NCI-H146 (cell line): ENCODE data around the gene FXYD6.
A peak's percentile ranks its signal among the peaks of the same experiment; 100 is the strongest.
"Not testable (repeated sequence)": the region's sequence is repeated elsewhere in the genome, so short reads cannot be mapped to it uniquely, and the experiment has no call there.

Experiments
- DNase-seq: peaks from one replicate; lab custom pipeline; 2025; lab: John Stamatoyannopoulos, UW

FXYD6 gene

DNA sequence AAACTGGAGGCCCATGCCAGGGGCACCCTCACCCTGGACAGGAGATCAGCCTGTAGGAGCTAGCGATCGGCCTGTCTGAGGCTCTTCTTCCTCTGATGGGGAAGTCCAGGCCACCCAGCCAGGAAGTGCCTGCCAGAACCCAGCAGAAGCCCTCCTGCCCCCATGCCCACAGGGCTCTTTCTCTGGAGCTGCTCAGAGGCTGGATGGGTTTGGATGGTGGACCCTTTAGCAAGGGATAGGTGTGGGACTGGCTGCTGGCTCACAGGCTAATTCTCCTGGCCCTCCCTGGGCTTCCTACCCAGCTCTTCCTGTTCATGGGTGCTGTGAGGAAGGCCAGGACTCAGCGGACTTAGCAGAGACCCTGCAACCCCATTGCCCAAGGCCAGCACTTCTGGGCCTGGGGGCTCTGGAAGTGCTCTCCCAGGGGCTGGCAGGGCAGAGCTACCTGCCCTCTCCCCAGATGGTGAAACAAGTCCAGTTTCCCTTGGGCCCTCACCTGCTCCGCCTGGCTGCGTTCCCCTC lies 59.6 kb downstream of the FXYD6 start:
- DNase-seq = no peak

- DNase-seq = peak; percentile 75
Observed at GRCh38 chr11:117816151-117816741, 60.2 kb downstream of the FXYD6 start.

- DNase-seq = no peak
Observed at GRCh38 chr11:117815262-117815803, 61.1 kb downstream of the FXYD6 start.

GRCh38 chr11:117814766-117815261 lies 61.6 kb downstream of the FXYD6 start:
- DNase-seq = peak; percentile 98

GRCh38 chr11:117814204-117814765 lies 62.2 kb downstream of the FXYD6 start:
- no peak for DNase-seq

GRCh38 chr11:117810056-117810451 lies 66.4 kb downstream of the FXYD6 start:
- DNase-seq = not testable (repeated sequence)

DNA sequence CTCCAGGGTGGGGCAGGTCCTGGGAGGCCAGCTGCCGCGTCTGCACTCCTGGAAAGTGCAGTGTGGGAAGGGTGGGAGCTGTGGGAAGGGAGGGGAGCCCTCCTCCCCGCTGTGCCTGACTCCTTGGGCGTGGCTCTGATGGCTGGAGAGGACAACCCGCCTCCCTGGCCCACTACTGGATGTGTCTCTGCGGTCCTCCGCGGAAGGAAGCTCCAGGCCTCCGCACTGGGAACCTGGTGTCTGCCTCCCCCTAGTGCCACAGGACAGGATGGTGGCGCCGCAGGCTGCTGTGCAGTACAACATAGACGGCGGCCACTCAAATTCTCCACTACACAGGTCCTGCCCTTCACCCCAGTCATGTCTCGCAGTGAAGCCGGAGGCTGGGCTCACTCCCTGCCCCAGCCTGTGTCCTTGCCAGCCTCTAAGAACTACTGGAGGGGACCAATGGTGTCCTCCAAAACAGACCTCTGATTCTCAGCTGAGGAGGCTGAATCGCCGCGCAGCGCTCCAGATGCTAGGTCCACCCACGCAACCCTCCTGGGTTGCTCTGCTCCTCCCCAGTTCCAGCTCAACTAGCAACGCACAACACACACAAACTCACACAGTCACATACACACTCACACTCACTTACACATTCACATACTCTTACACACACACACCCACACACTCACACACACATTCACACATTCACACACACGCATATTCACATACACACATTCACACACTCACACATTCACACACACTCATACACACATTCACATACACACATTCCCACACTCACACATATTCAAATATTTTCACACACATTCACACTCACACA lies 67.0 kb downstream of the FXYD6 start:
- peak; percentile 84 for DNase-seq

DNA sequence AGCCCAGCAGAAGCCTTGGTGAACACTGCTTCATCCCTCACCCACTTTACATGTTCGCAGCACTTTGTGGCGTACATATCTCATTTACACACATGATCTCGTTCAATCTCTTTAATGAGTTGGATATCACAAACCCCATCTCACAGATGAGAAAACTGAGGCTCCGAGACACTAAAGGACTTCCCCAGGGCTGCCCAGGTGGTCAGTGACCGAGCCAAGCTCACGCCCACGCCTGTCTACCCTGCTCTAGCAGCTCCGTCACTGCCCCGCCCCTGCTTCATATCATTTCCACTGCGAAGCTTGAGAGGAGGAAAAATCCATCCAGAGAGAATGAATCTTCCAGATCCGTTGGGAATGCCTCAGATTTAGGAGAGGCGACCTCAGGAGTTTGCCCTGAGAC lies 67.7 kb downstream of the FXYD6 start:
- DNase-seq = no peak

- DNase-seq = peak; percentile 72
Observed at GRCh38 chr11:117807482-117808327, 68.8 kb downstream of the FXYD6 start.

- no peak for DNase-seq
Observed at GRCh38 chr11:117806846-117807245, 69.6 kb downstream of the FXYD6 start.

DNA sequence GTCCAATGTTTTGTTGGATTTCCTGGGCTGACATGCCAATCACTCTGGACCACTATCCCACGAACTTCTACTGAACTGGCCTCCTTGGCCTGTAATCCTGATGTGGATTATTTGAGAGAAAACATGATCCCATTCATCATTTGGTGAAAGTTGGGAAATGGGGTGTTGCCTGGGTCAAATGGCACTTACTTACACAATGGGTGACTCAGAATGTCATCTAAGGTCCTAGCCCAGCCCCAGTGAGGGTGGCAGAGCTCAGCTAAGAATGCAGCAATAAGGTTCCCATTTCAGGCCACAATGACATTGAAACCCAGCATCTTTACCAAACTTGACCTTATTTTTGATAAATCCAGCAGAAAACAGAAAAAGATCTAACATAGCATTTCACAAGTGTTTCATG lies 71.4 kb downstream of the FXYD6 start:
- DNase-seq = no peak

GRCh38 chr11:117803896-117804295 lies 72.6 kb downstream of the FXYD6 start:
- no peak for DNase-seq

DNA sequence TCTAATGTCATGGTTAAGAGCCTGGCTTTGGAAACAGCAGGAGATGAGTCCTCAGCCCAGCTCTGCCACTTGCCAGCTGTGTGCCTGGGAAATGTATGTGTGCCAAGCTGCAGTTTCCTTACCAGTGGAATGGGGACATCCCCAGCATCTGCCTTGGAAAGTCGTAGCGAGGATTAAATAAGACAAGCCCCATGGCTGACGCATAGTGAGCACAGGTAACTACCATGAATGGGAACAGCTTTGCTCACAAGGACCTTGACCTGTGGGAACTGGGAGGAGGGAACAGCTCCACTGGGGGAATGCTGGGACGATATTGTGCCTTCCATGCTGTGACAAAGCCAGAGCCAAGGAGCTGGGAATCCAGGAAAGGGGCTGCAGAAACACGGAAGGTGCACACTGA lies 76.8 kb downstream of the FXYD6 start:
- DNase-seq = no peak

DNA sequence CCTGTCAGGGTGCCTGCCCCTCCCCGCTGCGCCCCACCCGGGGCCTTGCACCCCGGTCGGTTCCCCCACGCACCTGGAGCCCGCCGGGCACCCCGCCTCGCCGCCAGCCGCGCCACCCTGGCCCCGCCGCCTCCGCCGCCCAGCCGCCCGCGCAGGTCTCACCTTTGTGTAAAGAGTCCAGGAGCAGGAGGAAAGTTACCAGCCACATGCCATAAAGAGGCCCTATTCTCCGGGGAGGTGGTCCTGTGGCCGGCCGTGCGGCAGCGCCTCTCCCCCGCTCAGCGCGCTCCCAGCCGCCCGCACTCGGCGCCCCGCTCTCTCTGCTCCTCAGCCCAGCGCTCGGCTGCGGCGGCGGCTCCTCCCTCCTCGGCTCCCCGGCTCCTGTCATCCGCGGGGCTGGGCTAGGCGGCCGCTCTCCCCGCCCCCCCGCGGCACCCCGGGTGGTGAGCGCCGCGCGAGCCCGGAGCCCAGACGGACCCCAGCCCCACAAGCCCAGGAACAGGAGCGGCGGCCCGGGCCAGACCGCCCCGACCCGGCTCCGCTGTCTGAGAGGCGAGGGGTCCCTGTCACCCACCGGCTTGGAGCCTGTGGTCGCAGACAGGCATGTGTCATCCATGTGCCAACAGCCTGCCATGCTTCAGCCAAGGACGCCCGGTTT lies 79.5 kb downstream of the FXYD6 start, which contains the start of gene DSCAML1:
DSCAML1 (minus strand) TSS at position 345 of the 658 bp plus-strand sequence; CDS start at position 208, 137 bp downstream.
- DNase-seq = peak; percentile 64

DNA sequence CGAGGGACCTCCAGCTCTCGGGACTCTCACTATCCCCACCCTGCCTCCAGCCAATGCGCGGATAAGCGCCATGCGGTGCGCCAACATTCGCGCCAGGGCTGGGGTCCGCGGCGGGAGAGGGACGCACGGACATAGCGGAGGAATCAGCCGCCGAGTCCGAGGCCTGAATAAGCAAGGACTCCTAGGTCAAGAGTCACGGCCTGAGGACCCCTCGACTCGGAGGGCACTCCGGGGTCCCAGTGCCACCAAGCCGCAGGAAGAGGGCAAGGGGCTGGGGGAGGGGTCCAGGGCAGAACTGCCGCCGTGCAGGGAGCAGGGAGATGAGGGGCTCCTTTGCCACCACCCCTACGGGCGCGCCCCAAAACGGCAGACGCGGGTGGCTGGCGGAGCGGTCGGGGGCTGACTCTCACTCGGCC lies 80.0 kb downstream of the FXYD6 start:
- peak; percentile 51 for DNase-seq

DNA sequence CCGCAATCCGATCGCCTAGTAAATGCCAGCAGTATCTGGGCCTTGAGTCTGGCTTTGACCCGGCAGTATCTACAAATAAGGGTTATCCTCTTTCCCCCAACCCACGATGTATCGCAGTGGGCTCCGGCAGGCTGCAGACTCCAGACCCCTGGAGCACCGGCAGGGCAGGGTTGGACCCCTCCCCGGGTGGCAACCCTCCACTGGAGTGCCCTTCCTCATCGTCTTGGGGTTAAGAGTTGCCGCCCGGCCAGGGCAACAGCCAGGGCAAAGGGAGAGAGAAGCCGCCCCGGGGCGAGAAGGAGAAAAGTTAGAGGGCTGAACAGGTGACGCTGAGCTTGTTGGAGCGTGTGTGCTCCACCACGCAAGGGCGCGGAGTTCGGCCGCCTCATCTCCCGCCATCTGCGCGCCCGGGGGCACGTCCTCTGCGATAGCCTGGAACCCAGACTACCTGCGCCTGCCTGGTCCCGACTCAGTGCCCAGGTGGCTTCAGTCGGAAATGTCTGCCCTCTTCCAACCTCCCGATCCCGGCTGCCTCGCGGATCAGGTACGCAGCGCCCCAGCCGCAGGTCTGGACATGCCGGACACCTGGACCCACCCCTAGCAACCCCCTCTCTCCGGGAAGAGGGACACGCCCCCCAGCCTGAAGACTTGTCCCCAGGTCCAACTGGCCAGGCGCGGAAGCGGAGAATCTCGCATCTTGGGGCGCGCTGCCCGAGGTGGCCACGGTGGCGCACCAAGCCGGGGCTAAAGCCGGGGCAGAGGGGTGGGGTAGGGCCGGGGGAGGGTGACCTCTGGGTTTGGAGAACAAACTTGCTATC lies 80.6 kb downstream of the FXYD6 start:
- peak; percentile 86 for DNase-seq

- DNase-seq = no peak
Observed at GRCh38 chr11:117794772-117795629, 81.5 kb downstream of the FXYD6 start.

- no peak for DNase-seq
Observed at GRCh38 chr11:117794135-117794534, 82.3 kb downstream of the FXYD6 start.

- DNase-seq = no peak
Observed at GRCh38 chr11:117793583-117793982, 82.9 kb downstream of the FXYD6 start.
